GM23338 (cell line): ENCODE data around the gene WBP2. TPM values are rescaled to one million over a fixed set of nuclear protein-coding genes. Genes with fewer than 3 reads are reported as not detected.

Experiments used
- ATAC-seq: fragments of 200-7000 bp; cut with Tn5 transposase; 3 replicates; pipeline ENCODE4 v1.9.1; 2020
- DNase-seq: peaks from one replicate; pipeline ENCODE4 v3.0.0-alpha.2; 2015; ENCODE audit warnings: low spot score
- H2AFZ ChIP-seq: fragments of 200-600 bp; sonication (generic); 2 replicates; pipeline ENCODE4 v1.8.0; 2016; ENCODE audit warnings: antibody characterized with exemption, mild to moderate bottlenecking, moderate library complexity
- H3F3A ChIP-seq: fragments of 200-600 bp; sonication (generic); replicated peaks from 2 replicates; pipeline ENCODE4 v1.8.0; 2017; ENCODE audit warnings: antibody characterized with exemption, mixed run types, low read depth
- H3K27ac ChIP-seq: fragments of 200-600 bp; sonication (generic); 2 replicates; pipeline ENCODE4 v1.6.1; 2016; ENCODE audit warnings: low read depth
- H3K27me3 ChIP-seq: fragments of 200-600 bp; sonication (generic); 2 replicates; pipeline ENCODE4 v1.8.0; 2016; ENCODE audit warnings: mild to moderate bottlenecking, mixed run types, moderate library complexity; ENCODE audit not compliant: insufficient read depth
- H3K36me3 ChIP-seq: fragments of 200-600 bp; sonication (generic); 2 replicates; pipeline ENCODE4 v1.8.0; 2016; ENCODE audit warnings: mild to moderate bottlenecking; ENCODE audit not compliant: insufficient read depth
- H3K4me1 ChIP-seq: fragments of 200-600 bp; sonication (generic); 2 replicates; pipeline ENCODE4 v1.8.0; 2016; ENCODE audit warnings: mild to moderate bottlenecking, moderate library complexity; ENCODE audit not compliant: insufficient read depth
- H3K4me2 ChIP-seq: fragments of 200-600 bp; sonication (generic); 2 replicates; pipeline ENCODE4 v1.7.1; 2017; ENCODE audit warnings: mixed run types
- H3K4me3 ChIP-seq: fragments of 200-600 bp; sonication (generic); 2 replicates; pipeline ENCODE4 v1.6.1; 2016; ENCODE audit warnings: mixed run types
- H3K79me2 ChIP-seq: fragments of 200-600 bp; sonication (generic); replicated peaks from 2 replicates; pipeline ENCODE4 v1.8.0; 2017; ENCODE audit warnings: mild to moderate bottlenecking; ENCODE audit not compliant: insufficient read depth
- H3K9me2 ChIP-seq: fragments of 200-600 bp; sonication (generic); 2 replicates; pipeline ENCODE4 v1.8.0; 2017; ENCODE audit not compliant: insufficient read depth
- H4K20me1 ChIP-seq: fragments of 200-600 bp; sonication (generic); replicated peaks from 2 replicates; pipeline ENCODE4 v1.8.0; 2017; ENCODE audit warnings: mild to moderate bottlenecking; ENCODE audit not compliant: insufficient read depth
- H3K27ac Mint-ChIP-seq: 2 replicates; pipeline ENCODE4 v1.8.0; 2020; ENCODE audit warnings: inconsistent platforms, mild to moderate bottlenecking, moderate library complexity, mixed read lengths
- H3K27me3 Mint-ChIP-seq: 3 replicates; pipeline ENCODE4 v1.8.0; 2022; ENCODE audit warnings: low read depth, mild to moderate bottlenecking, moderate library complexity, mixed read lengths, inconsistent platforms; ENCODE audit not compliant: insufficient read depth, poor library complexity
- H3K36me3 Mint-ChIP-seq: 3 replicates; pipeline ENCODE4 v1.8.0; 2021; ENCODE audit warnings: low read depth, mild to moderate bottlenecking, inconsistent platforms, moderate library complexity, mixed read lengths
- H3K4me1 Mint-ChIP-seq: 3 replicates; pipeline ENCODE4 v1.8.0; 2020; ENCODE audit warnings: mild to moderate bottlenecking, inconsistent platforms, mixed read lengths
- H3K4me3 Mint-ChIP-seq: 3 replicates; pipeline ENCODE4 v1.8.0; 2021; ENCODE audit warnings: moderate library complexity, mild to moderate bottlenecking, inconsistent platforms, mixed read lengths
- H3K9me3 Mint-ChIP-seq: 3 replicates; pipeline ENCODE4 v1.8.0; 2020; ENCODE audit warnings: moderate library complexity, mild to moderate bottlenecking, inconsistent platforms, mixed read lengths
- CREB1 ChIP-seq: fragments of 250-450 bp; sonication (Bioruptor Pico); IDR thresholded peaks from 2 replicates; pipeline ENCODE4 v1.5.0; 2020; ENCODE audit warnings: low read depth, mild to moderate bottlenecking, moderate library complexity
- EZH2 ChIP-seq: fragments of 200-600 bp; sonication (generic); IDR thresholded peaks from one replicate; pipeline ENCODE4 v1.8.0; 2017; ENCODE audit warnings: antibody characterized with exemption, mild to moderate bottlenecking, low read depth; ENCODE audit not compliant: unreplicated experiment
- EZH2phosphoT487 ChIP-seq: fragments of 200-600 bp; sonication (generic); IDR thresholded peaks from one replicate; pipeline ENCODE4 v1.8.1; 2018; ENCODE audit warnings: antibody characterized with exemption; ENCODE audit not compliant: unreplicated experiment
- JUNB ChIP-seq: IDR thresholded peaks from one replicate; pipeline ENCODE4 v1.6.1; 2016; ENCODE audit warnings: antibody characterized with exemption; ENCODE audit not compliant: unreplicated experiment
- NANOG ChIP-seq: IDR thresholded peaks from 2 replicates; pipeline ENCODE4 v1.6.1; 2016; ENCODE audit warnings: antibody characterized with exemption, borderline replicate concordance
- POLR2AphosphoS5 ChIP-seq: IDR thresholded peaks from 2 replicates; pipeline ENCODE4 v1.6.1; 2016; ENCODE audit warnings: antibody characterized with exemption, low read depth
- REST ChIP-seq: IDR thresholded peaks from one replicate; pipeline ENCODE4 v1.6.1; 2018; ENCODE audit warnings: antibody characterized with exemption; ENCODE audit not compliant: unreplicated experiment
- STAT1 ChIP-seq: IDR thresholded peaks from one replicate; pipeline ENCODE4 v1.6.1; 2016; ENCODE audit warnings: antibody characterized with exemption; ENCODE audit not compliant: unreplicated experiment
- polyA plus RNA-seq: library from polyadenylated mRNA; unstranded; fragments of >200 nt; fragmentation: Nextera tagmentation; extraction: Ambion mirVana; gene quantifications from 2 replicates; pipeline ENCODE4 v1.2.1, GENCODE V29; 2016
- total RNA-seq: library from RNA; depleted of rRNA; stranded (reverse); fragments of >200 nt; shearing (Covaris generic); gene quantifications from 2 replicates; pipeline ENCODE4 v1.2.3, GENCODE V29; 2014
- TF ChIP-seq, protein P1 (sequence below): fragments of 250-450 bp; sonication (Bioruptor Pico); IDR thresholded peaks from 2 replicates; pipeline ENCODE4 v1.5.0; 2020; ENCODE audit warnings: mild to moderate bottlenecking, moderate library complexity
- TF ChIP-seq, protein P2 (sequence below), 2 experiments: fragments of 200-600 bp in 1 of 2; sonication (generic) in 1 of 2; conservative IDR thresholded peaks; 2 replicates each; pipeline versions ENCODE4 v1.5.1 to v1.6.1; 2016 to 2017; ENCODE audit warnings: antibody characterized with exemption in 2 of 2, low read depth in 2 of 2, mild to moderate bottlenecking in 2 of 2, moderate library complexity in 1 of 2

The WBP2 gene
- total and polyA plus RNA-seq, 2 experiments from 2014 or later: 36.2 to 63.5 TPM

GRCh38 chr17:75846692-75847613, 8.2 kb downstream of the WBP2 start:
- H3K27ac ChIP-seq: no peak overlapping the region
- Mint-ChIP-seq H3K4me1 (peaks cover 14% of the 10 kb centered on the region), H3K36me3 (peaks cover 55% of the 10 kb centered on the region), H3K9me3 (no peaks in the 10 kb centered on the region), H3K4me3 (no peak overlapping the region), H3K27me3 (peaks cover 12% of the 10 kb centered on the region), H3K27ac (no peak overlapping the region)
- H3K79me2 ChIP-seq: 0 out of 2 replicates have a peak, but pooled peaks cover 2% of the 10 kb centered on the region
- H3K36me3 ChIP-seq: peaks cover 15% of the 10 kb centered on the region; the same call in 1 of the 2 replicates
- peaks cover 10% of the 10 kb centered on the region for H3K4me1 ChIP-seq
- H3F3A ChIP-seq: peaks cover 17% of the 10 kb centered on the region; the same call in 1 of the 2 replicates
- H3K4me3 ChIP-seq: no peak overlapping the region
- H3K9me2 ChIP-seq: no peaks in the 10 kb centered on the region
- no peaks in the 10 kb centered on the region for H4K20me1 ChIP-seq
- no peak overlapping the region for H2AFZ ChIP-seq
- TF ChIP-seq, protein P1, sequence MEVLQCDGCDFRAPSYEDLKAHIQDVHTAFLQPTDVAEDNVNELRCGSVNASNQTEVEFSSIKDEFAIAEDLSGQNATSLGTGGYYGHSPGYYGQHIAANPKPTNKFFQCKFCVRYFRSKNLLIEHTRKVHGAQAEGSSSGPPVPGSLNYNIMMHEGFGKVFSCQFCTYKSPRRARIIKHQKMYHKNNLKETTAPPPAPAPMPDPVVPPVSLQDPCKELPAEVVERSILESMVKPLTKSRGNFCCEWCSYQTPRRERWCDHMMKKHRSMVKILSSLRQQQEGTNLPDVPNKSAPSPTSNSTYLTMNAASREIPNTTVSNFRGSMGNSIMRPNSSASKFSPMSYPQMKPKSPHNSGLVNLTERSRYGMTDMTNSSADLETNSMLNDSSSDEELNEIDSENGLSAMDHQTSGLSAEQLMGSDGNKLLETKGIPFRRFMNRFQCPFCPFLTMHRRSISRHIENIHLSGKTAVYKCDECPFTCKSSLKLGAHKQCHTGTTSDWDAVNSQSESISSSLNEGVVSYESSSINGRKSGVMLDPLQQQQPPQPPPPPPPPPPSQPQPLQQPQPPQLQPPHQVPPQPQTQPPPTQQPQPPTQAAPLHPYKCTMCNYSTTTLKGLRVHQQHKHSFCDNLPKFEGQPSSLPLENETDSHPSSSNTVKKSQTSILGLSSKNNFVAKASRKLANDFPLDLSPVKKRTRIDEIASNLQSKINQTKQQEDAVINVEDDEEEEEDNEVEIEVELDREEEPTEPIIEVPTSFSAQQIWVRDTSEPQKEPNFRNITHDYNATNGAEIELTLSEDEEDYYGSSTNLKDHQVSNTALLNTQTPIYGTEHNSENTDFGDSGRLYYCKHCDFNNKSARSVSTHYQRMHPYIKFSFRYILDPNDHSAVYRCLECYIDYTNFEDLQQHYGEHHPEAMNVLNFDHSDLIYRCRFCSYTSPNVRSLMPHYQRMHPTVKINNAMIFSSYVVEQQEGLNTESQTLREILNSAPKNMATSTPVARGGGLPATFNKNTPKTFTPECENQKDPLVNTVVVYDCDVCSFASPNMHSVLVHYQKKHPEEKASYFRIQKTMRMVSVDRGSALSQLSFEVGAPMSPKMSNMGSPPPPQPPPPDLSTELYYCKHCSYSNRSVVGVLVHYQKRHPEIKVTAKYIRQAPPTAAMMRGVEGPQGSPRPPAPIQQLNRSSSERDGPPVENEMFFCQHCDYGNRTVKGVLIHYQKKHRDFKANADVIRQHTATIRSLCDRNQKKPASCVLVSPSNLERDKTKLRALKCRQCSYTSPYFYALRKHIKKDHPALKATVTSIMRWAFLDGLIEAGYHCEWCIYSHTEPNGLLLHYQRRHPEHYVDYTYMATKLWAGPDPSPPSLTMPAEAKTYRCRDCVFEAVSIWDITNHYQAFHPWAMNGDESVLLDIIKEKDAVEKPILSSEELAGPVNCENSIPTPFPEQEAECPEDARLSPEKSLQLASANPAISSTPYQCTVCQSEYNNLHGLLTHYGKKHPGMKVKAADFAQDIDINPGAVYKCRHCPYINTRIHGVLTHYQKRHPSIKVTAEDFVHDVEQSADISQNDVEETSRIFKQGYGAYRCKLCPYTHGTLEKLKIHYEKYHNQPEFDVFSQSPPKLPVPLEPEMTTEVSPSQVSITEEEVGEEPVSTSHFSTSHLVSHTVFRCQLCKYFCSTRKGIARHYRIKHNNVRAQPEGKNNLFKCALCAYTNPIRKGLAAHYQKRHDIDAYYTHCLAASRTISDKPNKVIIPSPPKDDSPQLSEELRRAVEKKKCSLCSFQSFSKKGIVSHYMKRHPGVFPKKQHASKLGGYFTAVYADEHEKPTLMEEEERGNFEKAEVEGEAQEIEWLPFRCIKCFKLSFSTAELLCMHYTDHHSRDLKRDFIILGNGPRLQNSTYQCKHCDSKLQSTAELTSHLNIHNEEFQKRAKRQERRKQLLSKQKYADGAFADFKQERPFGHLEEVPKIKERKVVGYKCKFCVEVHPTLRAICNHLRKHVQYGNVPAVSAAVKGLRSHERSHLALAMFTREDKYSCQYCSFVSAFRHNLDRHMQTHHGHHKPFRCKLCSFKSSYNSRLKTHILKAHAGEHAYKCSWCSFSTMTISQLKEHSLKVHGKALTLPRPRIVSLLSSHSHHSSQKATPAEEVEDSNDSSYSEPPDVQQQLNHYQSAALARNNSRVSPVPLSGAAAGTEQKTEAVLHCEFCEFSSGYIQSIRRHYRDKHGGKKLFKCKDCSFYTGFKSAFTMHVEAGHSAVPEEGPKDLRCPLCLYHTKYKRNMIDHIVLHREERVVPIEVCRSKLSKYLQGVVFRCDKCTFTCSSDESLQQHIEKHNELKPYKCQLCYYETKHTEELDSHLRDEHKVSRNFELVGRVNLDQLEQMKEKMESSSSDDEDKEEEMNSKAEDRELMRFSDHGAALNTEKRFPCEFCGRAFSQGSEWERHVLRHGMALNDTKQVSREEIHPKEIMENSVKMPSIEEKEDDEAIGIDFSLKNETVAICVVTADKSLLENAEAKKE (CRISPR knock-in tag): no peak
- TF ChIP-seq STAT1 (no peak), REST (no peak), EZH2 (no peak), POLR2AphosphoS5 (no peak), JUNB (no peak), EZH2phosphoT487 (no peak), CREB1 (CRISPR knock-in tag) (no peak), NANOG (no peak)
- TF ChIP-seq, protein P2, sequence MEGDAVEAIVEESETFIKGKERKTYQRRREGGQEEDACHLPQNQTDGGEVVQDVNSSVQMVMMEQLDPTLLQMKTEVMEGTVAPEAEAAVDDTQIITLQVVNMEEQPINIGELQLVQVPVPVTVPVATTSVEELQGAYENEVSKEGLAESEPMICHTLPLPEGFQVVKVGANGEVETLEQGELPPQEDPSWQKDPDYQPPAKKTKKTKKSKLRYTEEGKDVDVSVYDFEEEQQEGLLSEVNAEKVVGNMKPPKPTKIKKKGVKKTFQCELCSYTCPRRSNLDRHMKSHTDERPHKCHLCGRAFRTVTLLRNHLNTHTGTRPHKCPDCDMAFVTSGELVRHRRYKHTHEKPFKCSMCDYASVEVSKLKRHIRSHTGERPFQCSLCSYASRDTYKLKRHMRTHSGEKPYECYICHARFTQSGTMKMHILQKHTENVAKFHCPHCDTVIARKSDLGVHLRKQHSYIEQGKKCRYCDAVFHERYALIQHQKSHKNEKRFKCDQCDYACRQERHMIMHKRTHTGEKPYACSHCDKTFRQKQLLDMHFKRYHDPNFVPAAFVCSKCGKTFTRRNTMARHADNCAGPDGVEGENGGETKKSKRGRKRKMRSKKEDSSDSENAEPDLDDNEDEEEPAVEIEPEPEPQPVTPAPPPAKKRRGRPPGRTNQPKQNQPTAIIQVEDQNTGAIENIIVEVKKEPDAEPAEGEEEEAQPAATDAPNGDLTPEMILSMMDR (conservative IDR thresholded peaks at IDR 0.05; ENCODE audit: low read depth in 2 of 2): no peak
- DNase-seq: no peak
- H3K4me2 ChIP-seq: no peak overlapping the region
- no peaks in the 10 kb centered on the region for H3K27me3 ChIP-seq
- ATAC-seq: no peak
